ENCODE results near the gene RFX7.
"Not testable (repeated sequence)": the region's sequence is repeated elsewhere in the genome, so short reads cannot be mapped to it uniquely, and the experiment has no call there.

DNA sequence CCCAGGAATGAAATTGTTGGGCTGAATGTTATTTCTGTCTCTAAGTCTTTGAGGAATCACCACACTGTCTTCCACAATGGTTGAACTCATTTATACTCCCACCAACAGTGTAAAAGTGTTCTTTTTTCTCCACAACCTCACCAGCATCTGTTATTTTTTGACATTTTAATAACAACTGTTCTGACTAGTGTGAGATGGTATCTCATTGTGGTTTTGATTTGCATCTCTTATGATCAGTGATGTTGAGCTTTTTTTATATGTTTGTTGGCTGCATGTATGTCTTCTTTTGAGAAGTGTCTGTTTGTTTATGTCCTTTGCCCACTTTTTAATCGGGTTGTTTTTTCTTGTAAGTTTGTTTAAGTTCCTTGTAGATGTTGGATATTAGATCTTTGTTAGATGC lies 13.6 kb upstream of the RFX7 start:
- TF ChIP-seq, protein P1, sequence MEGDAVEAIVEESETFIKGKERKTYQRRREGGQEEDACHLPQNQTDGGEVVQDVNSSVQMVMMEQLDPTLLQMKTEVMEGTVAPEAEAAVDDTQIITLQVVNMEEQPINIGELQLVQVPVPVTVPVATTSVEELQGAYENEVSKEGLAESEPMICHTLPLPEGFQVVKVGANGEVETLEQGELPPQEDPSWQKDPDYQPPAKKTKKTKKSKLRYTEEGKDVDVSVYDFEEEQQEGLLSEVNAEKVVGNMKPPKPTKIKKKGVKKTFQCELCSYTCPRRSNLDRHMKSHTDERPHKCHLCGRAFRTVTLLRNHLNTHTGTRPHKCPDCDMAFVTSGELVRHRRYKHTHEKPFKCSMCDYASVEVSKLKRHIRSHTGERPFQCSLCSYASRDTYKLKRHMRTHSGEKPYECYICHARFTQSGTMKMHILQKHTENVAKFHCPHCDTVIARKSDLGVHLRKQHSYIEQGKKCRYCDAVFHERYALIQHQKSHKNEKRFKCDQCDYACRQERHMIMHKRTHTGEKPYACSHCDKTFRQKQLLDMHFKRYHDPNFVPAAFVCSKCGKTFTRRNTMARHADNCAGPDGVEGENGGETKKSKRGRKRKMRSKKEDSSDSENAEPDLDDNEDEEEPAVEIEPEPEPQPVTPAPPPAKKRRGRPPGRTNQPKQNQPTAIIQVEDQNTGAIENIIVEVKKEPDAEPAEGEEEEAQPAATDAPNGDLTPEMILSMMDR (IDR thresholded peaks at IDR 0.05) = not testable (repeated sequence)
- not testable (repeated sequence) for TF ChIP-seq POLR2A (IDR thresholded peaks at IDR 0.05)
